GM10847 (cell line): Measurements from ENCODE around the gene RIPK3.

Experiments
- POLR2A ChIP-seq: IDR thresholded peaks from 2 replicates; pipeline ENCODE4 v1.6.1; 2011; ENCODE audit not compliant: insufficient read length; ENCODE audit errors: extremely low read depth

The RIPK3 gene

DNA sequence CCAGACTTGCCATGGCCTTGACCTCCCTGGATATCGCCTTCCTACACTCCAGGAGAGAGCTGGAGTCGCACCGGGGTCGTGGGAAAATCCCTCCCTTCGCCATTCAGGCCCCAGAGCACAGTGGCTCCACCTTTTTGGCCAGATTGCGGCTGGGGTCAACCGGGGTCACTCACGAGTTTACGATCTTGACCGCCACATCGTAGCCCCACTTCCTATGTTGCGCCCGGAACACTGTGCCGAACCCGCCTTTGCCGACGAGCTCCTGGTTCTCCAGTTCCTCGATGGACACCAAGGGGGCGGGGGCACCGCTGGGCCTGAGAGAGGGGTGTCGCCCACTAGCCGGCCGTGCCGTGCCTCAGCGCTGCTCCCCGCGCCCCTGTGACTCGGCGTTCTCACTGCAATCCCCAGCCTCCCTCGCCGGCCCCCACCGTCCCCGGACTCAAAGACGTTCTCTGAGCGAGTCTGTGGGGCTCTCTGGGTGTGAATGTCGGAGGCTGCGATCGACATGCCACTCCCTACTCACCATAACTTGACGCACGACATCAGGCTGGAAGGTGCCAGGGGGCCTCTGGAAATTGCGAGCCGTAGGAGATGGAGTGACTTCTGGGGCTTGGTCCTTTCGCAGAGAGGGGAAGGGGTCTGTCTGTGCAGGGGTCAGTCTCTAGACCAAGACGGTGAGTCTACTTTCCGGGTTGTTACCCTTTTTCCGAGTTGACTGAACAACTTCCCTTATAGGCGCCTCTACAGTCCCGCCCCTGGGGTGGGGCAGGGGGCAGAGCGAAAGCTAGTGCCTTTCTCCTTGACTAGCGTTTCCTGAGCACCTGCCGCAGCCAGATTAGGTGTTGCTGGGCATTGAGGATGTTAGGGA lies at the start of gene RIPK3:
Gene RIPK3 (minus strand): TSS at position 708 of the 868 bp plus-strand sequence. CDS start 165 bp downstream, at position 543.
- TF ChIP-seq POLR2A = peak; percentile 16

DNA sequence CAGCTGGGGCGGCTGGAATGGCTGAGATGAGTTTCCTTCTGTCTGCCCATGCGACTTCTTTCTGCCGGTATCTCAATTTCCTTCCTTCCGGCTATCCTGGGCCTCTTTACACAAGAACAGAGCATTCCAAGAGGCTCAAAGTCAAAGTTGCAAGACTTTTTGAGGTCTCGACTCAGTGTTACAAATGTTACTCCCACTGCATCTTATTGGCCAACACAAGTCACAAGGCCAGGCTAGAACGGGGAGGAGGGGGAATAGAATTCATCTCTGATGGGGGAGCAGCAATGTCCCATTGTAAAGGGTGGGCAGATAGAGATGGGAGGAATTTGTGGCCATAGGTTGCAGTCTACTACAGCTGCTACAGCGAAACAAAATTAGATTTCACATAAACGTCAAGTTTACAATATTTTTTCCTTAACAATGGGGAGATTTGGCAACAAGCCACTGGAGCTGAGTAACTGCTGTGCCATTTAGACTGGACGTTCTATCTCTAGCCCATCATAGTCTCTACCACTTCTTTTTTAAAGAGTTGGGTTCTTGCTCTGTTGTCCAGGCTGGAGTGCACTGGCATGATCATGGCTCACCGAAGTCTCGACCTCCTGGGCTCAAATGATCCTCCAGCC lies 49.5 kb upstream of the RIPK3 start:
- no peak for TF ChIP-seq POLR2A

DNA sequence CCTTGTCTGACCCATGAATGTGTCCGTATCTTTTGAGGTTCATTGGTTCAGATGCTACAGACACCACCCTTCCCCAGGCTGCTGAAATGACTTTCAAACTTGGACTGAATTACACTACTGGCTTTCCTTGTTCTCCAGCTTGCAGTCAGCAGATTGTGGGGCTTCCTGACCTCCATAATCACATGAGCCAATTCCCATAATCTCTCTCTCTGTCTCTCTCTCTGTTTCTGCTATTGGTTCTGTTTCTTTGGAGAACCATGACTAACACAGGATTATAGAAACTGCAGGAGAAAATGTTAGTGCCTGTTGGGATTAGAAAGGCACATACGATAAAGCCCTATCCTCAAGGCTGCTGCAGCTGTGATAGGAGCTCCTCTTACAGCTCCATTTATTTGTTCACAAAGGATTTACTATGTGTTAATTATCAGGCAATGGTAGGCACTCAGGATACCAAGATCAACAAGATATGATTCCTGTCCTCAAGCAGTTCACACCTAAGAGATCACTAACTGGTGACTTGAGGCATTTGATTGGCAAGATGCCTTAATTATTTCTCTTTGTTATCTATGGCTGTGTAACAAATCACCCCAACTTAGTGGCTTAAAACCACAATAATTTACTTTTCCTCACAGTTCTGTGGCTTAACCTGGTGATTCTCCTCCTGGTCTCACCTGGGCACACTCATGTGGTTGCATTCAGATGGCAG lies 48.8 kb upstream of the RIPK3 start:
- no peak for TF ChIP-seq POLR2A

DNA sequence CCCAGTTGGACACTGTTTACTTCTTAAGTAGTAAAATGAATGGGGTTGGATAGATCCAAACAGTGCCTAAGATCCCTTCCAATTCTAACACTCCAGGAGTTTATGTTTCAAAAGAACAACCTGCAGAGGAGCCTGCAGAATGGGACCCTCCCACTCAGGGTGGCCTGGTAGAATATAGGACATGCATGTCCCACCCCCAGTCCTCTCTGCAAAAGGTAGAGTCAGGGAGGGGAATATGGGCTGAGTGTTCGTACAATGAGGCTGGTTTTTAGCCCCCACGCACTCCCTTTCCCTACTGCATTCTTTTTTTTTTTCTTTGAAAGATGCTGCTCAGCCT lies 47.2 kb upstream of the RIPK3 start:
- no peak for TF ChIP-seq POLR2A

DNA sequence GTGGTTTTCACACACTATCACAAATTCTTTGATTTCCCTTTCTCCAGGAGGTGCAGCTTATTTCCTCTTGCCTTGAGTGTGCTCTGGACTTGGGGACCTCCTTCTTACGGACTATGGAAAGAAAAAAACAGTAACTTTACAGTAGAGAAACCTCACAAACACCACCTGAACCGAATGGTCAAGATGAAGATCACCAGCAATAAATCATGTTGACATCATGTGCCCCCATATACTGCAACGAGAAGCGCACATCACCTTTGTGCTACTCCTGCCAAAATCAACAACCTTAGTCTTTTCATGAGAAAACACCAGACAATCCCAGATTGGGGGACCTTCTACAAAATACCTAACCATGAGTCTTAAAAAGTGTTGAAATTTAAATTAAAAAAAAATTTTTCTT lies 45.7 kb upstream of the RIPK3 start:
- TF ChIP-seq POLR2A = no peak

DNA sequence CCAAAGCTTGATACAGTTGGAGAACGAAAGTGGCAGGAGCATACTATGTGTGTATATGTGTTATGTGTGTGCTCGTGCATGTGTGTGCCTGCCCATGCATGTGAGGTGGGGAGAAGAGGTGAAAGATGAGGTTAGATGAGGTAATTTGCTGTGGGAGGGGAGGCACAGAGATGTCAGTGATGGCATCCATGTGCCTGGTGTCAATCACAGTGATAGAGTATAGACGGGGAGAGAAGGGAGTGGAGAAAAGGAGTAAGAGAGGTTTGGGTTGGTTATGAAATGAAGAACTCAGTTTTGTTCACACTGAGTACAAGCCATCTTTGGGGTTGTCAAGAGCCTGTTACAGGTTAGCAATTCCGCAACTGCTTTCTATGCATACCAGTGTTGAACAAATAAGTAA lies 44.4 kb upstream of the RIPK3 start:
- no peak for TF ChIP-seq POLR2A

DNA sequence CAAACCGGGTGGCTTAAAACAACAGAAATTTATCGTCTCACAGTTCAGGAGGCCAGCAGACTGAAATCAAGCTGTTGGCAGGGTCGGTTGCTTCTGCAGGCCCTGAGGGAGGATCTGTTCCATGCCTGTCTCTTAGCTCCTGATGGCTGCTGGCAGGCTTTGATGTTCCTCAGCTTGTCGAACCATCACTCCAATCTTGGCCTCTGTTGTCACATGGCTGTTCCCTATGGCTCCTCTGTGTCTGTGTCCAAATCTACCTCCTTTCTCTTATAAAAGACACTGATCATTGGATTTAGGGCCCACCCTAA lies 42.2 kb upstream of the RIPK3 start:
- no peak for TF ChIP-seq POLR2A

DNA sequence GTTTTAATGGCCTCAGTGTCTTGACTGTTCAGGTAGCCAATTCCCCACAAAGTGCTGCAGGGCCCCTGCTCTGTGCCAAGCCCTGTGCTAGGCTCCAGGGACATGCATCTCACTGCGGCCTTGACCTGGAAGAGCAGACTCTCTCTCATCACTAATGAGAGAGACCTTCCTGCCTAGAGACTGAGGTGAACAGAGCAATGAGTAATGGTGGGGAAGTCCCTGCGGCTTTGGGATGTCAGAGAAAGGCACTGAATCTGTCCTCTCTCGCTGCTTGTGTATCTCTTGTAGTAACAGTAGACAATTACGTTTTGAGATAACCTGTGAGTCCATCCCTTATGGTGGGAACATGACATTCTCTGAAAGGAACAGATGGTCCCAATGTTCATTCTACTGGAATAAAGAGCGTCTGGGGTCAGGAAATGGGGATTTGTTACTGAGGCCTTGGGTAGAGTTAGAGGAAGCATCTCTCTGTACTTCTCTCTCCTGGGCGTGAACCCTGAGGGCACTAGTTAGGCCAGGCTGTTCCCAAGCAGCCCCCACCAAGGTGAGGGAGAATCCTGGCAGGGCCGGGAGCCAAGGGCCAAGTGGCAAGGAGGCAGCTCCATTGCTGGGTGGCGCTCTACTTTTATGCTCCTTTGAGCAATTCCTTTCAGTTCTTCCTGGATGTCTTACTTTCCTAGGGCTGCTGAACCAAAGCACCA lies 41.7 kb upstream of the RIPK3 start:
- TF ChIP-seq POLR2A = no peak

DNA sequence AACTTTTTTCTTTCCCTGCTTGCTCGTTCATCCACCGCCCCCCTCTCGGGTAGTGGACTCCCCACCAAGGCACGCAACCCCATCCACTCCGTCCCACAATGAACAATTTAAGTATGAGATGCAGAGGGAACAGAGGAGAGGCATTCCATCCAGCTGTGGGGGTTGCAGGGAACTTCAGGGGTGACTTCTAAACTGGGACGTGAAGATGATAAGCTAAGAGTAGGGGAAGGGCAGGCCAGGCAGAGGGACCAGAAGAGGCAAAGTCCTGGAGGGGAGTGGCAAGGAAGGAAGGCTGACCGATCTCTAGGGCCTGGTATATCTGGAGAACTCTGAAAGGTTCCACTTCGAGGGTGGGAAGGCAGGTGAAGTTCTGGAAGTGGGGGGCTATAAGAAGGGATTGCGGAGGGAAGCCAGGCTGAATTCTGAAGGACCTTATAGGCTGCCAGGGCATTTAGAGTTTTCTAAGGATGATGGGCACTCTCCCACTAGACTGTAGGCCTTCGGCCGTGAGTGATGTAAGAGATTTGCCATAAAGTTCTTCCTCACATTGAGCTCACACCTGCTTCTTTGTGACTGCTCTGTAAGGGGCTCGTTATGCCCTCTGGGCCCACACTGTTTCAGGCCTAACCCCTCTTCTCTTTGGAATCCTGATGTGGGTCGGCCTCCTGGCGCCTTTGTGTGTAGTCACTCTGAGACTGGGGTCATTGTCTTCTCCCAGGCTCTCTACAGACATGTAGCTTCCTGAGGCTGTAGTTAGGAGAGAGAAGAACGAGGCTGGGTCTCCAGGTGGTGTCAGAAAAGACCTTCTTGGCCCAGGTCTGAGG lies 40.3 kb upstream of the RIPK3 start:
- TF ChIP-seq POLR2A = no peak

DNA sequence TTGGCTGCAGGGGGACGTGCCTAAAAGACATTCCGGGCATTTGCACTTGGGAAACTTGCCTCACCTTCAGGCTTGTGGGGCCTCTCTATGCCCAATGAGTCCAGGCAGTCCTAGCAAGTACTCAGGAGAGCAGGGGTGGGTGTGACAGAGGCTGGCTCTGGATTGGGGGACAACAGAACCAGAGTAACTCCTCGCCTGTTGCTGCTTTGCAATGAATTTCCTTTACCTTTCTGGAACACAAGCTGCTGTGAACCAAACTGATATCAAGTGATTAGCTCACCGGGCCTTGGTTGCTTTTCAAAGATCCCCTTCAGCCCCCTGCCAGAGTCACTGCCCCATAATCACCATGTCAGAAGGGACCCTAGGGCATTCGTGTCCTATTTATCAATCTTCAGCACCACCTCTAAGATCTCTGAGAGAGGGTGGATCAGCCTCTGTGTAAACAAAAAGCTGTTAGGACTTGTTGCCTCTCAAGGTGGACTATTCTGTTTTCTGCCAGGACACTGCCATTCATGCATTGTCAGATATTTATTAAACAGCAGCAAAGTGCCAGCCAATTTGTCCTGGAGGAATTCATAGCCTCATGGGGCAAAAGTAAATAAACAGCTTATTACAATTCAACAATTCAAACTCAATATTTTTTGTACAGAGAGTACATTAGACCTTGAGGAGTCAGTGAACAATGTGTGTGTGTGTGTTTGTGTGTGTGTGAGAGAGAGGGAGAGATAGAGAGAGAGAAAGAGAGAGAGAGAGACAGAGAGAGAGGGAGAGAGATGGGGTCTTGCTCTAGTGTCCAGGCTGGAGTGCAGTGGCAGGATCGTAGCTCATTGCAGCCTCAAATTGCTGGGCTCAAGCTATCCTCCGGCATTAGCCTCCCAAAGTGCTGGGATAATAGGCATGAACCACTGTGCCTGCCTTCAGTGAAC lies 39.5 kb upstream of the RIPK3 start:
- TF ChIP-seq POLR2A = no peak

DNA sequence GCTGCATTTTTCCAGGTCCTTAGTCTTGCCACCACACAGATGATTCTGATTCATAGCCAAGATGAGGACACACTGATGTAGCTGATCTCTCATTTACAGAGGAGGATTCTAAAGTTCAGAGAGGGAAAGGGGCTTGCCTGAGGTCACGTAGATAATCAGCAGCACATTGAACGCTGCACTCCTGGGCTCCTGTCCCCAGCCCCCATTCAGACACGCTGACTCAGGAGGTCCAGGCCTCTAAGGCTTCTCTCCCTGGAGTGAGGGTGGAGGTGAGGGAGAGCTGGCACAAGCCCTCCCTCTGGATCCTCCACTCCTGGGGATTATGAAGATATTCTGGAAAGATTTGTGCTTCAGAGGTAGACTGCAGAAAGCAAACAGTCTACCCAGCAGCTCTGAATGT lies 38.5 kb upstream of the RIPK3 start:
- TF ChIP-seq POLR2A = no peak

DNA sequence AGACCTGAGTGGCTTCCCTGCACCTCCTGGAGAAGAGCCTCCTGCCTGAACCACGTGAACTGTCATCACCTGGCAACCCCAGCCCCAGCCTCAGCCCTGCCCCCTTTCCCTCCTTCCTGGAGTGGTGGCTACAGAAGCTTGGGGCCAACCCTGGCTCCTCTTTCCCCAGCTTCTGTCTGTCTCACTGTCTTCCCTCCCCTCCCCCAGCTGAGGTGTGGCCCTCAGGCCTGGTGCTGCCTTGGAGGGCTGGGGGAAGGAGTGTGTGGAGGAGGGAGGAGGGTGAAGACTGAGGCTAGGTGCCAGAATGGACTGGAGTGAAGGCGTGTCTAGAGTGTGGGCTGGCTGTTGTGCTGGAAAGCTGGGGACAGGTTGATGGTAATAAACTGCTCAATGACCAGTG lies 37.9 kb upstream of the RIPK3 start:
- no peak for TF ChIP-seq POLR2A

DNA sequence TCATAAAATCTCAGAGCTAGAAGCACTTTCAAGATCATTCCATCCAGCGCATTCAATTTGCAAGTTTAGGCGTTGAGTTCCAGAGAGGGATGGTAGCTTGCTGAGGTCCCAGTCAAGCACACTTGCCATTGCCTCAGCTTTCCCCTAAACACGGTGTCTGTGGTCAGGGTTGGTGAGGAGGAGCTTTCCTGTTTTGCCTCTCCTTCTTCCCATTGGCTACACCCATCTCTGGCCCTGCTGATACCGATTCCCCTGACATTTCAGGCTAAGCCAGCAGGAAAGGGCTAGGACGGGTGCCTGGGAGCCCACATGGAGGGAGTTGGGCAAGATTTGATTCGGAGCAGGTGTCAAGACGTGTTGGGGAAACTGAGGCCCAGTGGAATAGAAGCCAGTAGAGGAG lies 37.3 kb upstream of the RIPK3 start:
- TF ChIP-seq POLR2A = no peak
